Panc1 (cell line): ENCODE results near the gene FANCI. TPM values are rescaled to one million over a fixed set of nuclear protein-coding genes. Genes with fewer than 3 reads are reported as not detected.

ENCODE experiments used
- ATAC-seq: fragments of 200-7000 bp; cut with Tn5 transposase; 2 replicates; pipeline ENCODE4 v1.9.1; 2020; ENCODE audit warnings: mild to moderate bottlenecking, moderate library complexity
- BruUV-seq: library from RNA; stranded (reverse); fragments of 400-500 nt; replicated peaks from 2 replicates; lab custom pipeline; 2021; lab: Mats Ljungman, UMichigan
- CTCF ChIA-PET: fragments of 300-600 bp; sonication (Branson Sonifier 250); formaldehyde crosslinking; loops from one replicate; lab custom pipeline; 2022; ENCODE audit warnings: antibody characterized with exemption; lab: Charles Lee
- POLR2A ChIA-PET: fragments of 300-600 bp; sonication (Branson Sonifier 250); formaldehyde crosslinking; loops from one replicate; lab custom pipeline; 2022; ENCODE audit warnings: antibody characterized with exemption; lab: Charles Lee
- DNase-seq: peaks from one replicate; pipeline ENCODE4 v3.0.0-alpha.2; 2010; ENCODE audit warnings: low read depth, low spot score
- H3K27ac ChIP-seq: 2 replicates; pipeline ENCODE4 v1.5.1; 2011; ENCODE audit warnings: mild to moderate bottlenecking, low read length, inconsistent platforms
- H3K27me3 ChIP-seq: fragments of 200-500 bp; sonication (Bioruptor generic); 2 replicates; pipeline ENCODE4 v1.6.0; 2014; ENCODE audit warnings: low read length, inconsistent platforms; ENCODE audit not compliant: control insufficient read depth, insufficient read depth
- H3K36me3 ChIP-seq: fragments of 200-500 bp; sonication (Bioruptor generic); 2 replicates; pipeline ENCODE4 v1.5.1; 2014; ENCODE audit warnings: inconsistent platforms, mild to moderate bottlenecking, low read length, moderate library complexity; ENCODE audit not compliant: control insufficient read depth, insufficient read depth
- H3K4me1 ChIP-seq: 2 replicates; pipeline ENCODE4 v1.5.1; 2011; ENCODE audit warnings: inconsistent platforms, mild to moderate bottlenecking, low read length, moderate library complexity; ENCODE audit not compliant: control insufficient read depth, insufficient read depth
- H3K4me3 ChIP-seq, 2 experiments: 2 replicates each; pipeline ENCODE4 v1.5.1; 2011 to 2012; ENCODE audit warnings: low read depth in 2 of 2, low read length in 2 of 2, mild to moderate bottlenecking in 2 of 2, inconsistent platforms in 1 of 2, moderate library complexity in 1 of 2
- H3K9me3 ChIP-seq: fragments of 200-500 bp; sonication (Bioruptor generic); 2 replicates; pipeline ENCODE4 v1.5.1; 2014; ENCODE audit warnings: low read depth, mild to moderate bottlenecking, inconsistent platforms, low read length, moderate library complexity; ENCODE audit not compliant: control insufficient read depth, insufficient read depth
- POLR2AphosphoS5 ChIP-seq: IDR thresholded peaks from 2 replicates; pipeline ENCODE4 v1.6.1; 2012; ENCODE audit warnings: mild to moderate bottlenecking, low read depth, low read length, moderate library complexity
- SIN3A ChIP-seq: IDR thresholded peaks from 2 replicates; pipeline ENCODE4 v1.6.1; 2012; ENCODE audit warnings: low read depth, mild to moderate bottlenecking, low read length, moderate library complexity, borderline replicate concordance; ENCODE audit not compliant: insufficient read depth
- TCF7L2 ChIP-seq: IDR thresholded peaks from 2 replicates; pipeline ENCODE4 v1.6.1; 2011; ENCODE audit warnings: mild to moderate bottlenecking, low read depth, low read length, inconsistent platforms
- in situ Hi-C: cut with HindIII; loops from 2 replicates; pipeline ENCODE4 v1.10.0; 2016; ENCODE audit warnings: low sequenced_read_pairs, low pct_unique_long_range_greater_than_20kb
- intact Hi-C: fragments of 100-400 bp; cut with micrococcal nuclease; formaldehyde crosslinking; loops from one replicate; pipeline ENCODE4 v1.10.0; 2022; ENCODE audit not compliant: unreplicated experiment
- total RNA-seq: library from RNA; stranded (reverse); gene quantifications from one replicate; pipeline ENCODE4 v1.2.1, GENCODE V29; 2021; ENCODE audit not compliant: unreplicated experiment
- TF ChIP-seq, protein P1 (sequence below), 2 experiments: IDR thresholded peaks; 2 replicates each; pipeline ENCODE4 v1.6.1; 2011 to 2012; ENCODE audit warnings: low read depth in 2 of 2, control low read depth in 1 of 2, low read length in 1 of 2, mild to moderate bottlenecking in 1 of 2, moderate library complexity in 1 of 2; ENCODE audit not compliant: insufficient read depth in 1 of 2
- TF ChIP-seq, protein P2 (sequence below): fragments of 450-650 bp; IDR thresholded peaks from 2 replicates; pipeline ENCODE4 v1.5.1; 2017; ENCODE audit warnings: mild to moderate bottlenecking

Gene FANCI
- total RNA-seq, 1 experiment from 2014 or later = 96.2 TPM

DNA sequence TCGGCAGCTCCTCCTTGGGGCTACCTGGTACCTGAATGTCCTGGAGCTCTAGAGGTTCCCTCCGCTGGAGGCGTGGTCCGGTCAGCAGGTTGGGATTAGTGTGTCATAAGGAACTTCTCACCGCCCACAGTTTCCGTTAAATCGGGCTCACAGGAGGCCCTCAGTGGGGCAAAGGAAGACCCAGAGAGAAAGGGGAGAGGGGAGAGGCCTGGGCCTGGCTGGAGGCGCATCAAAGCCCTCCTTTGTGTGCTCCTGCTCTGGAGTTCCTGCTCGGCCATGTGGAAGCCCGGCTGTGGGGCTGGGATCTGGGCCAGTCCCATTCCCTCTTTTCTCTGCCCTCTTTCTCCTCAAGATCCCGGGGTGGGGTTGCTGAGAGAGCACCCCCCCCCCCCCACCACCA is 22.2 kb upstream of the FANCI start, which contains the start of gene RLBP1:
Gene RLBP1 (minus strand): TSS at position 37 of the 400 bp plus-strand sequence. CDS start 2,604 bp downstream, outside the sequence.
- no peaks in the 10 kb centered on the region for H3K4me1 ChIP-seq
- BruUV-seq = no TSS peak
- H3K27ac ChIP-seq = no peak within 1 kb of the TSS
- in situ Hi-C loops (no loop called here), intact Hi-C loops (no loop called here)
- CTCF ChIA-PET = interaction anchor here (0.7 kb wide), 2 partner anchors 15 to 136 kb away, joined by 4 read pairs; no protein-coding TSS in a partner anchor
- DNase-seq (no peak), ATAC-seq (no peak)
- H3K9me3 ChIP-seq = no peaks in the 10 kb centered on the region
- no peak within 1 kb of the TSS for H3K4me3 ChIP-seq
- POLR2A ChIA-PET = no interaction called here
- no peaks in the 10 kb centered on the region for H3K36me3 ChIP-seq
- H3K27me3 ChIP-seq = no peaks in the 10 kb centered on the region
- TF ChIP-seq SIN3A = no peak
- TF ChIP-seq, protein P1, sequence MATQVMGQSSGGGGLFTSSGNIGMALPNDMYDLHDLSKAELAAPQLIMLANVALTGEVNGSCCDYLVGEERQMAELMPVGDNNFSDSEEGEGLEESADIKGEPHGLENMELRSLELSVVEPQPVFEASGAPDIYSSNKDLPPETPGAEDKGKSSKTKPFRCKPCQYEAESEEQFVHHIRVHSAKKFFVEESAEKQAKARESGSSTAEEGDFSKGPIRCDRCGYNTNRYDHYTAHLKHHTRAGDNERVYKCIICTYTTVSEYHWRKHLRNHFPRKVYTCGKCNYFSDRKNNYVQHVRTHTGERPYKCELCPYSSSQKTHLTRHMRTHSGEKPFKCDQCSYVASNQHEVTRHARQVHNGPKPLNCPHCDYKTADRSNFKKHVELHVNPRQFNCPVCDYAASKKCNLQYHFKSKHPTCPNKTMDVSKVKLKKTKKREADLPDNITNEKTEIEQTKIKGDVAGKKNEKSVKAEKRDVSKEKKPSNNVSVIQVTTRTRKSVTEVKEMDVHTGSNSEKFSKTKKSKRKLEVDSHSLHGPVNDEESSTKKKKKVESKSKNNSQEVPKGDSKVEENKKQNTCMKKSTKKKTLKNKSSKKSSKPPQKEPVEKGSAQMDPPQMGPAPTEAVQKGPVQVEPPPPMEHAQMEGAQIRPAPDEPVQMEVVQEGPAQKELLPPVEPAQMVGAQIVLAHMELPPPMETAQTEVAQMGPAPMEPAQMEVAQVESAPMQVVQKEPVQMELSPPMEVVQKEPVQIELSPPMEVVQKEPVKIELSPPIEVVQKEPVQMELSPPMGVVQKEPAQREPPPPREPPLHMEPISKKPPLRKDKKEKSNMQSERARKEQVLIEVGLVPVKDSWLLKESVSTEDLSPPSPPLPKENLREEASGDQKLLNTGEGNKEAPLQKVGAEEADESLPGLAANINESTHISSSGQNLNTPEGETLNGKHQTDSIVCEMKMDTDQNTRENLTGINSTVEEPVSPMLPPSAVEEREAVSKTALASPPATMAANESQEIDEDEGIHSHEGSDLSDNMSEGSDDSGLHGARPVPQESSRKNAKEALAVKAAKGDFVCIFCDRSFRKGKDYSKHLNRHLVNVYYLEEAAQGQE (IDR thresholded peaks at IDR 0.05; ENCODE audit: insufficient read depth in 1 of 2, low read depth in 2 of 2, low read length in 1 of 2) = no peak
- no peak for TF ChIP-seq POLR2AphosphoS5
- TF ChIP-seq TCF7L2 = no peak
- TF ChIP-seq, protein P2, sequence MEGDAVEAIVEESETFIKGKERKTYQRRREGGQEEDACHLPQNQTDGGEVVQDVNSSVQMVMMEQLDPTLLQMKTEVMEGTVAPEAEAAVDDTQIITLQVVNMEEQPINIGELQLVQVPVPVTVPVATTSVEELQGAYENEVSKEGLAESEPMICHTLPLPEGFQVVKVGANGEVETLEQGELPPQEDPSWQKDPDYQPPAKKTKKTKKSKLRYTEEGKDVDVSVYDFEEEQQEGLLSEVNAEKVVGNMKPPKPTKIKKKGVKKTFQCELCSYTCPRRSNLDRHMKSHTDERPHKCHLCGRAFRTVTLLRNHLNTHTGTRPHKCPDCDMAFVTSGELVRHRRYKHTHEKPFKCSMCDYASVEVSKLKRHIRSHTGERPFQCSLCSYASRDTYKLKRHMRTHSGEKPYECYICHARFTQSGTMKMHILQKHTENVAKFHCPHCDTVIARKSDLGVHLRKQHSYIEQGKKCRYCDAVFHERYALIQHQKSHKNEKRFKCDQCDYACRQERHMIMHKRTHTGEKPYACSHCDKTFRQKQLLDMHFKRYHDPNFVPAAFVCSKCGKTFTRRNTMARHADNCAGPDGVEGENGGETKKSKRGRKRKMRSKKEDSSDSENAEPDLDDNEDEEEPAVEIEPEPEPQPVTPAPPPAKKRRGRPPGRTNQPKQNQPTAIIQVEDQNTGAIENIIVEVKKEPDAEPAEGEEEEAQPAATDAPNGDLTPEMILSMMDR = no peak

DNA sequence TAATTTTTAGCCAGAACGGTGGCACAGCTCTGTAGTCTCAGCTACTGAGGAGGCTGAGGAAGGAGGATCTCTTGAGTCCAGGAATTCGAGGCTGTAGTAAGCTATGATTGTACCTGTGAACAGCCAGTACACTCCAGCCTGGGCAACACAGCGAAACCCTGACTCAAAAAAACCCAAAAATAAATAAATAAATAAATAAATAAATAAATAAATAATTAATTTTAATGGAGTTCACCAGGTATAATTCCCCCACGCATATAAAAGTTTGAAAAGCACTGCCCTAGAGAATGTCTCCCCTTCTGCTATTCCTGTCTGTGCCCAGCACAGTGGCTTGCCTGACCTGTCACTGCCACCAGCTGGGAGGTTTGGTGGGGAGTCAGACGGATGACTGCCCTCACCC is 18.2 kb upstream of the FANCI start:
- CTCF ChIA-PET = interaction anchor here (0.6 to 1.2 kb wide), 3 partner anchors 13 to 20 kb away, joined by 3 to 4 read pairs (median 4); no protein-coding TSS in a partner anchor
- ATAC-seq = no peak

More for the DNA sequence above, 18.2 kb upstream of the FANCI start:
- Histone ChIP-seq H3K4me3 (no peak overlapping the region), H3K4me1 (no peaks in the 10 kb centered on the region), H3K27me3 (no peaks in the 10 kb centered on the region), H3K9me3 (no peaks in the 10 kb centered on the region), H3K27ac (no peak overlapping the region), H3K36me3 (no peaks in the 10 kb centered on the region)
- POLR2A ChIA-PET = no interaction called here
- no peak for DNase-seq
- BruUV-seq = no TSS peak
- in situ Hi-C loops = no loop called here
- TF ChIP-seq, protein P2 = no peak
- TF ChIP-seq SIN3A = no peak
- no peak for TF ChIP-seq POLR2AphosphoS5
- no peak for TF ChIP-seq TCF7L2
- TF ChIP-seq, protein P1 (IDR thresholded peaks at IDR 0.05; ENCODE audit: insufficient read depth in 1 of 2, low read depth in 2 of 2, low read length in 1 of 2) = no peak
- intact Hi-C loops = no loop called here
